Stimulated activated CD4-positive, alpha-beta T cell treated with anti-CD3 and anti-CD28 coated beads, Interleukin-1b, Interleukin-23, amount 100 ng/mL, for 4 hours (primary cell): Measurements from ENCODE around the gene EFEMP1.
"Not testable (repeated sequence)": the region's sequence is repeated elsewhere in the genome, so short reads cannot be mapped to it uniquely, and the experiment has no call there.

Experiments used
- DNase-seq, 2 donors: peaks; one replicate each; pipeline ENCODE4 v3.0.0-alpha.2; 2020; ENCODE audit warnings: low read depth in 2 of 2

The EFEMP1 gene

GRCh38 chr2:55865096-55865835 is 58.3 kb downstream of the EFEMP1 start:
- DNase-seq: no peak

GRCh38 chr2:55864351-55865084 is 59.1 kb downstream of the EFEMP1 start:
- DNase-seq: no peak

GRCh38 chr2:55862673-55863390 is 60.8 kb downstream of the EFEMP1 start:
- no peak for DNase-seq

GRCh38 chr2:55862246-55862645 is 61.3 kb downstream of the EFEMP1 start:
- DNase-seq: no peak

- no peak for DNase-seq
Measured at GRCh38 chr2:55861733-55862132, 61.8 kb downstream of the EFEMP1 start.

- DNase-seq: no peak
Measured at GRCh38 chr2:55860832-55861231, 62.8 kb downstream of the EFEMP1 start.

- no peak for DNase-seq
Measured at GRCh38 chr2:55859875-55860274, 63.7 kb downstream of the EFEMP1 start.

GRCh38 chr2:55857766-55858165 is 65.8 kb downstream of the EFEMP1 start:
- DNase-seq: no peak

- DNase-seq: no peak
Measured at GRCh38 chr2:55856936-55857335, 66.6 kb downstream of the EFEMP1 start.

GRCh38 chr2:55848096-55848495 is 75.5 kb downstream of the EFEMP1 start:
- DNase-seq: no peak

GRCh38 chr2:55846426-55846825 is 77.2 kb downstream of the EFEMP1 start:
- DNase-seq: no peak

GRCh38 chr2:55844986-55845385 is 78.6 kb downstream of the EFEMP1 start:
- DNase-seq: no peak

GRCh38 chr2:55843994-55844345 is 79.6 kb downstream of the EFEMP1 start:
- DNase-seq: no peak

GRCh38 chr2:55843096-55843993 is 80.2 kb downstream of the EFEMP1 start:
- DNase-seq: no peak

- DNase-seq: no peak
Measured at GRCh38 chr2:55842046-55842445, 81.5 kb downstream of the EFEMP1 start.

GRCh38 chr2:55840460-55840859 is 83.1 kb downstream of the EFEMP1 start:
- no peak for DNase-seq

GRCh38 chr2:55839182-55839819 is 84.3 kb downstream of the EFEMP1 start:
- DNase-seq: no peak

- DNase-seq: no peak
Measured at GRCh38 chr2:55838653-55839052, 84.9 kb downstream of the EFEMP1 start.

GRCh38 chr2:55838117-55838516 is 85.5 kb downstream of the EFEMP1 start:
- DNase-seq: not testable (repeated sequence)

GRCh38 chr2:55837073-55837472 is 86.5 kb downstream of the EFEMP1 start:
- no peak for DNase-seq
